Measurements from ENCODE around the gene NDUFS6.

Gene NDUFS6

DNA sequence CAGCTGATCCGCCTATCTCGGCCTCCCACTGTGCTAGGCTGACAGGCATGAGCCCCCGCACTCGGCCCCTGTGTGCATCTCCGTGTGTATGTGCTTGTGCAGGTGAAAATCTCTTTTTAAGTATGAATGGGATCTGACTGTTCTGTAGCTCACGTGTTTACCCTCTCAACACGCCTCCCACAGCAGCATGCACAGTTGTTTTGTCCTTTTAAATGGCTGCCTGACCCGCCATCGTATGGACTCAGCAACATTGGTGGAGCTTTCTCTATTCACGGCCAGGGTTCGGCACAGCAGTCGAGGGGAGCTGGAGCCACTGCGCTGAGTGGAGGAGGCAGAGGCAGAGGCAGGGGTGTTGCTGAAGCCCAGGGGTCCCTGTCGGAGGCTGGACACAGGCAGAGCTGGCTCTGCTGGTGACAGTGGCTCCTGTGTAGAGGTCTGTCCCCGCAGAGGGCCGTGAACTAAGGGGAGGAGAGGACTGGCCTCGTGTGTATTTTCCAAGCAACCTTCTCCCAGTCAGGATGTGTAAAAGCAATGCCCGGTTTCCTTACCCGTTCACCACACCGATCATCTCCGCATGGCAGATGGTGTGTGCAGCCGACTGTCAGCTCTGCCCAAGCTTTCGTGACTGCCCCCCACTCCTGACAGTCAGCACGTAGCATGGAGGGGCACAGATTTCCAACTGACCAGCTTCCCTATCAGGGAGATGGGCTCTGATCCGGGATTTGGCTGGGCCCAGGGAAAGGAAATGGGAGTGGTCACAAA lies 38.9 kb upstream of the NDUFS6 start:
- TF ChIP-seq, protein P1, sequence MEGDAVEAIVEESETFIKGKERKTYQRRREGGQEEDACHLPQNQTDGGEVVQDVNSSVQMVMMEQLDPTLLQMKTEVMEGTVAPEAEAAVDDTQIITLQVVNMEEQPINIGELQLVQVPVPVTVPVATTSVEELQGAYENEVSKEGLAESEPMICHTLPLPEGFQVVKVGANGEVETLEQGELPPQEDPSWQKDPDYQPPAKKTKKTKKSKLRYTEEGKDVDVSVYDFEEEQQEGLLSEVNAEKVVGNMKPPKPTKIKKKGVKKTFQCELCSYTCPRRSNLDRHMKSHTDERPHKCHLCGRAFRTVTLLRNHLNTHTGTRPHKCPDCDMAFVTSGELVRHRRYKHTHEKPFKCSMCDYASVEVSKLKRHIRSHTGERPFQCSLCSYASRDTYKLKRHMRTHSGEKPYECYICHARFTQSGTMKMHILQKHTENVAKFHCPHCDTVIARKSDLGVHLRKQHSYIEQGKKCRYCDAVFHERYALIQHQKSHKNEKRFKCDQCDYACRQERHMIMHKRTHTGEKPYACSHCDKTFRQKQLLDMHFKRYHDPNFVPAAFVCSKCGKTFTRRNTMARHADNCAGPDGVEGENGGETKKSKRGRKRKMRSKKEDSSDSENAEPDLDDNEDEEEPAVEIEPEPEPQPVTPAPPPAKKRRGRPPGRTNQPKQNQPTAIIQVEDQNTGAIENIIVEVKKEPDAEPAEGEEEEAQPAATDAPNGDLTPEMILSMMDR (conservative IDR thresholded peaks at IDR 0.05; ENCODE audit: low read depth, low read length): no peak
- DNase-seq (ENCODE audit: low read depth): no peak
- H3K4me3 ChIP-seq (ENCODE audit: low read depth, low read length): no peak overlapping the region

GRCh38 chr5:1762883-1763547 lies 38.2 kb upstream of the NDUFS6 start:
- TF ChIP-seq, protein P1 (conservative IDR thresholded peaks at IDR 0.05; ENCODE audit: low read depth, low read length): no peak
- H3K4me3 ChIP-seq (ENCODE audit: low read depth, low read length): no peak overlapping the region
- no peak for DNase-seq (ENCODE audit: low read depth)

- DNase-seq (ENCODE audit: low read depth): peak; percentile 89
- TF ChIP-seq, protein P1 (conservative IDR thresholded peaks at IDR 0.05; ENCODE audit: low read depth, low read length): peak; percentile 98
- no peak overlapping the region for H3K4me3 ChIP-seq (ENCODE audit: low read depth, low read length)
Observed at GRCh38 chr5:1763548-1763911, 37.7 kb upstream of the NDUFS6 start.

DNA sequence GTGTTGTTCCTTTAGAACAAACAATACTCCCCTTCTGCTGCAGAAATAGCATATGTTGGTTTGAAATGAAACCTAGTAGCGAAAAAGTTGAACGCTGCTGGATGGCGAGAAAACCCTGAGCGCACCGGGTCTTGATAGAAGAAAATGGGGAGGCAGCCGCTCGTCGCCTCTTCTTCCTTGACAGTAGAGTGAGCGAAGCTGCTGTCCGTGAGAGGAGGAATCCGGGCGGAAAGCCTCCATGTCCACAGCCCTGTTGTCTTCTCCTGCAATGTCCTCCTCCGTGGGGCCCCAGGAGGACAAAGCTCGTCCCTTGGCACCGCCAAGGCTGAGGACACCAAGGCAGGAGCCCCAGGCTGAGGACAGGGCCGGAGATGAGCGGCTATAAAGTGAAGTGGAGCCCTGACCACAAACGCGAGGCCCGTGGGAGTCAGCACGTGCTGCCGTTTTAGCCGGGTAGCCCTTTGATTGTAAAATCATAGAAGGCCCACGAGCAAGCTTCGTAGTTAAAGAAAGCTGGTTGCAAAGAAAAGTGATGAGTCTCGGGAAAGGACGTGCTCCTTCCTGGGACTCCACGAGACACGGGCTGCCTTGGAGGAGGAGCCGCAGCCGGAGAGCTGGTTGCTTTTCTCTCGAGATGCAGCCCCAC lies 37.1 kb upstream of the NDUFS6 start:
- DNase-seq (ENCODE audit: low read depth): no peak
- no peak overlapping the region for H3K4me3 ChIP-seq (ENCODE audit: low read depth, low read length)
- TF ChIP-seq, protein P1 (conservative IDR thresholded peaks at IDR 0.05; ENCODE audit: low read depth, low read length): no peak

DNA sequence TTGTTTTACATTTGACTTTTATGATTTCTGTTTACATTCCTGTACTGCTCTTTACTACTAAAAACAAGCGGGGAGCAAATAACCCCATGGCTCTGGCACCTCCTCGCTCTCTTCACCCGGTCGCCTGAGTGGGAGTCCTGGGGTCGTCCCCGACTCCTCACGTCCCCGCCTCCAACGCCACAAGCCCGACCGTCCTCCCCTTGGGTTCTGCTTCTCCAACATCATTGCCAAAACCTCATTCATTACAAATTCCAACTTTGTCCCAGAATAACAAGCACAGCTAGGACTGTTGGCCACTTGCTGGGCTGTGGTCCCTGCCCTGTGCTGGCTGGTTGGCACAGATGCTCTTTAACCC lies 36.6 kb upstream of the NDUFS6 start:
- no peak for DNase-seq (ENCODE audit: low read depth)
- no peak overlapping the region for H3K4me3 ChIP-seq (ENCODE audit: low read depth, low read length)
- TF ChIP-seq, protein P1 (conservative IDR thresholded peaks at IDR 0.05; ENCODE audit: low read depth, low read length): no peak

DNA sequence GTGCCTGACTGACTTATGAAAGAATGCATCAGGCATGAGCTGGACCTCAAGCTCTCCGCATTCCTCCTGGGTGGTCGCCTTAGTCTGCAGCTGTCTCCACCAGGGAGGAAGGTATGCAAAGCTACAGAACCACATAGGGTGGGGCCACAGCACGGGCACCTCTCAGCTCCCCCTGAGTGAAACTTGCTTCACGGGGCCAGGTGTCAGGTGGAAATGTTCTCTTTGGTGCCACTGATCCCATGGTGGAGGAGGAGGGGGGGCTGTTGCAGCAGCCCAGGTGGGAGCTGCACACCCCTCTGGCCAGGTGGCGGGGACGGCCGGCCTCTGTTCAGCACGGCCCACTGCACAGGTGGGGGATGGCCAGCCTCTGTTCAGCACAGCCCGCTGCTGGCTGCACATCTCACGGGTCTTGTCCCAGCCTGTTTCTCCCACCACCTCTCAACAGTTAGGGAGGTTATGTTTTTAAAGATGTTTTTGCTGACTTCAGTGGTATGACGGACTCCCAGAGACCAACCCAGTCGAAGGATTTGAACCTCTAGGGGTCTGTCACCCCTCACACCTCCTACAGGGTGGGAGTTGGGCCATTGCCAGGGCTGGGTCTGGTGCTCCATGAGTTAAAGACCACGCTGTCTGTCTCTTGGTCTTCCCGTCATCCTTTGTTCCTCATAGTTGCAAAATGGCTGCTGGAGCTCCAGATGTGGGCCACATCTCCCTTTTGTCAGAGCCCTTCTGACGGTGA lies 35.9 kb upstream of the NDUFS6 start:
- H3K4me3 ChIP-seq (ENCODE audit: low read depth, low read length): no peak overlapping the region
- DNase-seq (ENCODE audit: low read depth): peak; percentile 28
- TF ChIP-seq, protein P1 (conservative IDR thresholded peaks at IDR 0.05; ENCODE audit: low read depth, low read length): no peak
